CD4-positive, alpha-beta T cell treated with Interleukin-10 for 1 hour (primary cell): ENCODE measurements around the gene GBGT1.
A peak's percentile ranks its signal among the peaks of the same experiment; 100 is the strongest.

ENCODE experiments used
- DNase-seq: peaks from one replicate; pipeline ENCODE4 v3.0.0-alpha.2; 2020

Gene GBGT1

DNA sequence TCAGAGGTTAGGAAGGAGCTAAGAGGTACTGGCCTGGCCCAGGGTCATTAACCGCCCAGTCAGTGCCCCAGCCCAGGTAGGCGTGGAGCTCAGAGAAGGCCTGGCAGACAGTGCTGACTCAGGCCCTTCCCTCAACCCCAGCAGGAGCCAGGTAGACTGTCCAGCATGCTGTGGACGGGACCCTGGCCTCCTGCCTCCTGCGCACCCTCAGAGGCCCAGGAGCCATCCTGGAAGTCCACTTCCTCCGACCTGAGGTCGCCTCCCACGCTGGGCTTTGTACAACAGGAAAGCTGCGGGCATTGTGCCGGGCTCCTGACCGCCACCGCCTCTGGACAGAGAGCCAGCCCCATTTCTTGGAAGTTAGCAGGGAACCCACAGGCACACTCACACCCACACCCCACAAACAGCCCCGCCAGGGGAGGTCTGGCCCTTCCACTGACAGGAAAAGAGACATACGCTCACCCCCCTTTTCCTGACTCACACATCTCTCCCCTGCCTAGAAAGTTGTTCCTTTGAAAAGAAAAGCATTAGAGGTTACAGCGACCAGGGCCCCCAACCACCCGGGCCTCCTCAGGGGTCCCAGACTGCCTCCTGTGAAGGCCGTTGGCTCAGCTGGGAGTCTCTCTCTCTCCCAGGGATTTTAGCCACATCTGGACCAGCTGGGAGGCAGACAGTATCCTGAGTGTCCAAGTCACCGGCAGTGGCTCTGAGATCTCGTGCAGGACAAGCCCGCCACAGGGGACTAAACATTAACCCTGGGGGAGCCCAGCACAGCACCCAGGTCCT, 50.4 kb downstream of the GBGT1 start:
- DNase-seq = no peak

DNA sequence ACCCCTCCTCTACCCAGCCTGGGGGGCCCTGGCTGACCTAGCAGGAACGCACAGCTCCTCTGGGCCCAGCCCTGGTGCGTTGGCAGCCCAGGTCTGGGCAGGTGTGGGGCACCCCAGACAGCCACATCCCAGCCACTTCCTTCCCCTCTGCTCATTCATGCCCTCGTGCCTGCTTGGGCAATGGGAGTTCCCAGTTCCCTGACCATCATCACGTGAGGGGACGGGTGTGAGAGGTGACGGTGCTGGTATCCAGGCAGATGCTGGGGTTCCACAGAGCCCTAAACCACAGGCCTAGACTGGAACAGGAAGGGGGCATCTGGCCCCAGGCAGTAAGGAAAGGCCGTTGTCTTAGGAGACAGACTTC, 51.1 kb downstream of the GBGT1 start:
- peak; percentile 72 for DNase-seq

DNA sequence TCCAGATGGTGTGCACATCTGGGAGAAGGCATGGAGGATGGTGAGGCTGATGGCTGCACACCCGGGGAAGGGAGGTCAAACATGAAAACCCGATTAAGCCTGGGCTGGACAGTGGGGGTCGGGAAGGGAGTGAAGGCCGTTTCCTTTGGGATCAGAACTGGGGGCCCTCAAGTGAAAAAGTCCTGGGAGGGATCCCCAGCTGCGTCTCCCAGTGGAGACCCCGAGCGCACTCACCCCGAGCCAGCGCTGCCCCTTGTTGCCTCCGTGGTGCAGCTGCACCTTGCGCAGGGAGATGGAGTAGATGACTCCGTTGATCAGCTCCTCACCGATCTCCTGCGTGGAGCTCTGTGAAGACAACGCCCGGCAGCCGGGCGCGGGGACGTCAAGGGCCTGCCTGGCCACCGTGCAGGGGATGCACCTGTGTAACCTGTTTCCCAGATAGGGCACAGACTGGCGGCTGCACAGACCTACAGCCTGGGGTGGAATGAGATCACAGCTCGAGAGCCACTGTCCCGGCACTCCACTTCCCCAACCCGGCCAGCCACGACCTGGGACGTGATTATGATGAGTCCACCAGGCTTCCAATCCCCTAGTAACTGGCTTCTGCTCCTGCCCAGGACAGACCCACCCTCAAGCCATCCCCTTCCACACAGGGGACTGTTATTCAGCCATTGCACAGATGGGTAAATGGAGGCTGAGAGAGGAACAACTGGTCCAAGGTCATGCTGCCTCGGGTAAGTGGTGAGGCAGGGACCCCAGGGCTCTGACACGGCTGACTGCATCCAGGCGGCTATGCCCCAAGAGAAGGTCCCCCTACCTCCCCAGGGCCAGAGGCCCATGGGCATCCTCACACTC, 51.7 kb downstream of the GBGT1 start:
- DNase-seq = no peak

DNA sequence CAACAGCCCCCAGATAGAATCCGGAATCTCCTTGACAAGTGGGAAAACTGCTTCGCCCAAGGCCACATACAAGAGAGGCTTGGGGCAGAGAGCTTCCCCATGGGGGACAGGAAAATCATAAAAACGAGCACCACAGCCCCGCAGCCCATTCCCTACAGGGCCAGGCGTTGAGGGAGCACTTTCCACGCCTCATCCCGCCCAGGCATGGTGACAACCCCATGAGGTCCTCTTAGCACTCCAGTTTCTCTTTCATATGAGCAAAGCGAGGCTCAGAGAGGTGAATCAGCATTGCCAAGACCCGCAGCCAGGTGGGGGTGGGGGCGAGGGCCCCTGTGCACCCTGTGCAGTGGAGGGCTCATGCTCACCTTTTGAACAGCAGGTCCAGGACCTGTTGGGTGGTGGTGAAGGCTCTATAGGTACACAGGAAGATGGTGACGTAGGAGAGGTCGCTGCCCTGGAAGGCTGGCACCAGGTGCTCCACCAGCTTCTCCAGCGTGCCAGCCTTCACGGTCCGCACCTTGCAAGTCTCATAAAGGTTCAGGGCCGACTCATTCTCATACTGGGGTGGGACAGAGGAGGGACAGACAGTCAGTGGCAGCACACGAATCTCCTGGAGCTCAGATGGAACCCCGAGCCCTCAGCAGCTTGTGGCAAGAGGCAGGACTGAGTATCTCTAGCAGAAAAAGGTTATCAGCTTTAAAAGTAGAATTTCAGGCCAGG, 53.6 kb downstream of the GBGT1 start:
- DNase-seq = no peak

DNA sequence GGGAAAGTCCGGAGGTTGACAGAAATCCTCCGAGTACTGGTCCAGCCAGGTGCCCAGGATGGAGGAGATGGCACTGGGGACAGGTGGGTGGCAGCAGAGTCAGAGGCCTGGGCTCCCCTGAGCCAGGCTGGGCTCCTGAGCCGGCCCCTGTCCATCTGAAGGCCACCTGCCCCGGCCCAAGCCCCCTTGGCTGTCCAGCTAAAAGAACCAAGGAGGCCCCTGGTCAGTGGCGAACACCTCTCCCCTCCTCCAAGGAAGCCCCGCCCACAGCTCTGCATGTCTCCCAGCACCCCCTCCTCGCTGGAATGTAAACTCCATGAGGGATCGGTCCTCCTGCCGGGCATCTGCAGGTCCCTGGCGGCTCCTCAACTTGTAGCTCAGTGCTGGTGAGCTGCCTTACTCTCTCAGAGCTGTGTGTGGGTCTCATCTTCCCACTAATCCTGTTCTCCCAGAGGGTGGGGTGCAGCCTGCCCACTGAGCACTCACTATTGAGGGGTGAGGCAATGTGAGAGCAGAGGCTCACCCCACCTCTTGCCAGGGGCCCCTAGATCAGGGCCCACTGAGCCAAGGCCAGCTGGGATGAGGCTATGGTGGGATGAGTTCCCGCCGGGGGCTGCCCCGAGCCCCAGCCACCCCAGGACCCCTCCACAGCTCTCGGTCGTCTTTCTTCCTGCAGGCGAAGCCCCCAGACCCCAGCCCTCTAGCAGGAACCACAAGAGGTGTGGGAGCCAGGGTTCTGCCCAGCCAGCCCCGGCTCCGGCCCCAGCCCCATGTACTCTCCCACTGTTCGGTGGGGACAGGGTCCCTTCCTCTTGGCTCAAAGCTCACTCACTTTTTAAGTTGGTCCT, 54.7 kb downstream of the GBGT1 start:
- no peak for DNase-seq

DNA sequence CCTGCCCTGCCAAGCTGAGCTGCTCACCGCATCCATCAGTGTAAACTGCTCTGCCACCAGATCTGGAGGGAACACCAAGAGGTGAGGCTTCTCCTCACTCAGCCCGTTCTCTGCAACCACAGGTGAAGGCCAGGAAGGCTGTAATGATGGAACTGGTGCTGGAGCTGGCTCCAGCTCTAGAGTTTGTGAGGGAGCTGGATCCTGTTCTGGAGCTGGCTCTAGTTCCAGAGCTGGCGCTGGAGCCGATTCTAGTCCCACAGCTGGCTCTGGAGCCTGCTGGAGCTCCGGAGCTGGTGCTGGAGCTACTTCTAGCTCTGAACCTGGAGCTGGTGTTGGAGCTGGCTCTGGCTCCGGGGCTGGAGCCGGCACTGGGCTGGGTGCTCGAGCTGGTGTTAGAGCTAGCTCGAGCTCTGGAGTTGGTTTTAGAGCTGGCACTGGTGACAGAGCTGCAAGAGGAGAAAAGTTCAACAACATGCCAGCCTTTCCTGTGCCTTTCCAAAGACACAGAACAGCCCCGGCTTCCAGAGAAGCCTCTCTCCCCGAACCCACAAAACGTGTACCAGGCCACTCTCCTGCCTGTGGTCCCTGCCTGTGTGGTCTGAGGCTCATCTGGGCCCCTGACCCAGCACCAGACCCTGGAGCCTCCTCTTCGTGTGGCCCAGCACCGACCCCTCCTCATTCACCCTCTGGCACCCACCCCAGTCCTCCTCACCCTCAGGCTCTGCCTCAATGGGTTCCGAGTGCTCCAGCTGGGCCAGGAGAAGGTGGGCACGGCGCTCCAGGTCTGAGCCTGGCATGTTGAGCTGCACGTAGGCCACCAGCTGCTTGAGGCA, 55.5 kb downstream of the GBGT1 start:
- no peak for DNase-seq

DNA sequence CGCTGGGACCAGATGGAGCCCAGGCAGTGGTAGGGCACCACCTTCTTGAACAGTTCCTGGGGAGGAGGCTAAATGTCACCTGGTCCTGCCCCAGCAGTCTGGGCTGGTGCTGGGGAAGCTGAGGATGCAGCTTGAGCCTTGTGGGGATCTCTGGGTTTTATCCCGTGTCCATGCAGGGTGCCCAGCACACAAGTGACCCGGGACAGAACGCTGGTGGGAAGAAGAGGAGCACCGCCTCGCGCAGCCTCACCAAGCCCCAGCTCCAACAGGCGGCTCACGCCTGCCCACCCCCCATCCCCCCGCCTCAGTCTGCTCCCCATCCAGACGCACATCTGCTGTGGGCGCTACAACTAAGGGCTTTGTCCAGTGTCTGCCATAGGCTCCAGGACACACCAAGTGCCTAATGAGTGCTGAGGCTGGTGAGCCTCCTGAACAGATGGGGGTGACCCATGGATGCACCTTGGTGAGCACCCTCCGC, 56.4 kb downstream of the GBGT1 start:
- no peak for DNase-seq

DNA sequence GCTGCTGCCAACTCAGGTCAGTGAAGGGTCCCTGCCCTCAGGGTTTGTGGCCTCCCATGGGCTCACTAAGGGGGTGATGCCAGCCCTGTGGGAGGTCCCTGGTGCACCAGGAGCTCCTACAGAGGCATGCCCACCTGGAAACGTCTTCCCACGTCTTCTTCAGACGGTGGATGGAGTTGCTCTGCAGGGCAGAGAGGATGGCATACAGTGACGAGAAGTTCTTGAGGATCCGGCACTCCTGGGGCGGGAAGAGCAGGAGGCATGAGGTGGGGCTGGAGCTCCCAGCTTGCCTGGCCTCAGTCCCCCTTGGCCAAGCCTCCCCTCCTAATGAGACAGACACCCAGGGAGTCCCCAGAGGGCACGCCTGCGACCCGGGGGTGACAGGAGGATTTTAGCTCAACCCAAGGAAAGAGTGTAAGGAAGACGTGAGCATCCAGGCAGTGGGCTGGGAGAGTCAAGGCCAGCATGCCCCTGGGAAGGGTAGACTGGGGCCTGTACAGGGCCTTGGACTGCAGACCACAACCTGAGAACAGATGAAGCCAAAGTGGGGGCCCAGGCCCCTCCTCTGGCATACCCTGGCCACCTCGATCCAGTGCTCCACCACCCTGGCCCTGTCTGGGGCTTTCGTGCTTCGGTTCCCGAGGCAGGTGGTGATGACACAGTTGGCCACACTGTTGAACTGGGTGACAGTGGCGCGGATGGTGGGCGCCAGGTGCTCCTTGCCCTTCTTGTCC, 57.0 kb downstream of the GBGT1 start:
- DNase-seq = no peak

DNA sequence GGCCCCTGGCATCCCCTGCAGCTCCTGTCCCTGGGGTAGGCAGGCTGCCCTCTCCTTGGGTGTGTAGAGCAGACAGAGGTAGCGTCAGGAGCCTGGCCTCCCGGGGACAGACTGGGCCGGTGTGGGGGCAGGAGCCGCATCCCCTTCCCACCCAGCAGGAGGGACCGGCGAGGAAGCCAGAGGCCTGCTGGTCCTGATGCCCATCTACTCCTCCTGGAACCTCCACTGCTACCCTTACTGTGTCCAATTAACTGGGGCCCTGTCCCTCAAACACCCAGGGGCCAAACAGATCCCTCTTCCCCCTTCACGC, 58.3 kb downstream of the GBGT1 start:
- DNase-seq = no peak

DNA sequence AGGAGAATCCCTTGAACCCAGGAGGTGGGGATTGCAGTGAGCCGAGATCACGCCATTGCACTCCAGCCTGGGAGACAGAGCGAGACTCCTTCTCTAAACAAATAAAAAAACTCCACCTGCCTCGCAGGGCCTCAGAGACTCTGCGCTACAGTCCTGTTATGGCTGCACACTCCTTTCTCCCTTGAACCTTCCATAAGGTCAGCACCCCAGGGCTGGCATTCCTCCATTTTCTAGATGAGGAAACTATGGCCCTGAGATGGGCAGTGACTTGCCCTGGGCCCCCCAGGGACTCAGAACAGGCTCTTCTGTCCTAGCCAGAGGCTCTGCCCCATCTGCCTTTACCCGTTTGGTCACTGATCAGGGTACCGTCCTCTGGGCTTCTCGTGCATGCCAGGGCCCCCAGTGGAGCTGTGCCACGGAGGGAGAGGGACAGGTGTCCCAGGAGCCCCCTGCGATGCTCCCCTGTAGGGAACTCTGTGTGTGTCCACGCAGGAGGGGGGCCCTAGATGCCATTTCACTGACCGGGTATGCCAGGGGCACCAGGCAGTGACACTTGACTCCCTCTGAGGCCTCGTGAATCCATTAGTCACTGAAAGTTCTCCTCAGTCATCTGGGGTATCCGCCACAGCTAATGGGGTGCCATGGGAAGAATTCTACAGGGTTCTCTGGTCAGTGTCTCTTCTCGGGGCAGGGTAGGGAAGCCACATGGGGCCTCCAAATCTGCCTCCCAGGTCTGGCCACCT, 58.8 kb downstream of the GBGT1 start:
- DNase-seq = no peak

DNA sequence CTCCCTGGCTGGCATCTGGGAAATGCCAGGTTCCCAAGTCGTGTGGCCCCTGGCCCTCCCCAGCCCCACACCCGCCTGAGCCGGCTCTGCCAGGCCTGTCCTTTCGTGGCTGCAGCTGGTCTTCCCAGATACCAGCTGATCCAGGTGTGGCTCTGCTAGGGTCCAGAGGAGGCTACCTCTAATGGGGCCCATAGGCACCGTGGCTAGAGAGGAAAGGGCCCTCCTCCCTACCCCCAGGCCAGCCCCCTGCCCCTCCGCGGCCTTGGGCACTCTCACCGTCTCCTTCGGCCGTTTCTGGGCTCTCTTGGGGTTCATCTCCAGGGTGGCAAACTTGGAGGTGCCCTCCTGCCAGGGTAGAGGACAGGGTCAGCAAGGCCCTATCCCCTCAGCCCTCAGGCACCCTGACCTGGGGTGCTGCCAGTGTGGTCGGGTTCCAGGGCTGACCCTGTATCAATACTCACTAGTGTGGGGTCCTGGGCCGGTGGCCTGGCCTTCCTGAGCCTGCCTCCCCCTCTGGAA, 59.7 kb downstream of the GBGT1 start:
- no peak for DNase-seq

DNA sequence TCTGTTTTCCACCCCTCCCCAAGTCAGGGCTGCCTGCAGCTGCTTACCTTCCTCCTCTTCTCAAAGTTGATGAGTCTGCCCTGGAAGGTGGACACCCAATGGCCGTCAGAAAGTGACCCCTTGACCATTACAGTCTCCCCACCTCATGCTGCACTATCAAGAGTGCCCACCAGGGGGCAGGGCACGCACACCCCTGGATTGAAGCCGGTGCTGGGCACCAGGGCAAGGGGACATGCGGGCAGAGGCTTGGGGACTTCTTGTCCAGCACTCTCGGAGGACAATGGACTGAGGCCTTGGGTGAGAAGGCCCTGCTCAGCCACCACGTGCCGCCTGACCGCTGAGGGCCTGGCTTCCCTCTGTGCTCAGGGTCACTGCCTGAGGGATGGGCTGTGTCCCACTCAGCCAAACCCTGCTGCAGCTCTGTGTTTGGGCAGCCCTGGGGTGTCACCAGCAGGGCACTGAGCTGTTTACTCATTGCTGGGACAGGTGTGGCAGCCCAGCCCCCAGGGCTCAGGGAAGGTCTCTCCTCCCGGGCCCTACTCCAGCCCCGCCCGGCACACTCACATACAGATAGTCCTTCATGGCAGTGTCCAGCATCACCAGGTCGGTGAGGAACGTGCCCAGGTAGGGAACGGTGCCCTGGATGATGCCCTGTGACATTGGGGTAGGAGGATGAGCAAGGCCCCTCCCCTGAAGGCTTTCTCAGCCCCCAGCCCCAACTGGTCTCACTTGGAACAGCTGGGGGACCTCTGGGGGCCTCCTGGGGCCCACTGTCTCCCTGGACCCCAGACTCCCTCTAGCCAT, 60.3 kb downstream of the GBGT1 start:
- peak; percentile 61 for DNase-seq
